Fibroblast of mammary gland (primary cell): ENCODE data around the gene RGMA.

Source experiments
- DNase-seq: peaks from one replicate; pipeline ENCODE4 v3.0.0-alpha.2; 2010; ENCODE audit warnings: low read depth
- H3K4me3 ChIP-seq: 2 replicates; pipeline ENCODE4 v1.5.1; 2011; ENCODE audit warnings: low read depth, mild to moderate bottlenecking, low read length, moderate library complexity; ENCODE audit not compliant: control insufficient read depth
- TF ChIP-seq, protein P1 (sequence below): conservative IDR thresholded peaks from 2 replicates; pipeline ENCODE4 v1.5.1; 2011; ENCODE audit warnings: low read depth, low read length, inconsistent platforms; ENCODE audit not compliant: control insufficient read depth, insufficient read depth

Gene RGMA

DNA sequence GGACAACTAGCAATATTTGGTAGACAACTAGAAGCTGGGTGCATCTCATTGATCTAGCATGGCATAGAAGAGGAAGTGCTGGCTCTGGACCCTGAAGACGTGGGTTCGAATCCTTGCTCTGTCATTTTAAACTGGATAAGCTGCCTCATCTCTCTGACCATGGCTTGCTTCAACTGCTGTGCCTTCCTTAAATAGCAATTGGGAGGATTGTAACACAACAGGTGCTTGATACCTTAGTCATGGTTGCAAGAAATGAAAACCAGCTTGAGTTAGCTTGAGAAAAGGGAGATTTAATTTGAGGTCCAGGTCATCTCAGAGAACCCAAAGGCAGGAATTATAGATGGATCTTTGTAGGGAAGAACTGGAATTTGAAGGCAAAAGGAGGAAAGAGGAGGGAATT, 14.8 kb upstream of the RGMA start:
- no peak overlapping the region for H3K4me3 ChIP-seq
- DNase-seq, result no peak
- TF ChIP-seq, protein P1, sequence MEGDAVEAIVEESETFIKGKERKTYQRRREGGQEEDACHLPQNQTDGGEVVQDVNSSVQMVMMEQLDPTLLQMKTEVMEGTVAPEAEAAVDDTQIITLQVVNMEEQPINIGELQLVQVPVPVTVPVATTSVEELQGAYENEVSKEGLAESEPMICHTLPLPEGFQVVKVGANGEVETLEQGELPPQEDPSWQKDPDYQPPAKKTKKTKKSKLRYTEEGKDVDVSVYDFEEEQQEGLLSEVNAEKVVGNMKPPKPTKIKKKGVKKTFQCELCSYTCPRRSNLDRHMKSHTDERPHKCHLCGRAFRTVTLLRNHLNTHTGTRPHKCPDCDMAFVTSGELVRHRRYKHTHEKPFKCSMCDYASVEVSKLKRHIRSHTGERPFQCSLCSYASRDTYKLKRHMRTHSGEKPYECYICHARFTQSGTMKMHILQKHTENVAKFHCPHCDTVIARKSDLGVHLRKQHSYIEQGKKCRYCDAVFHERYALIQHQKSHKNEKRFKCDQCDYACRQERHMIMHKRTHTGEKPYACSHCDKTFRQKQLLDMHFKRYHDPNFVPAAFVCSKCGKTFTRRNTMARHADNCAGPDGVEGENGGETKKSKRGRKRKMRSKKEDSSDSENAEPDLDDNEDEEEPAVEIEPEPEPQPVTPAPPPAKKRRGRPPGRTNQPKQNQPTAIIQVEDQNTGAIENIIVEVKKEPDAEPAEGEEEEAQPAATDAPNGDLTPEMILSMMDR, result no peak

GRCh38 chr15:93102211-93102610, 13.2 kb upstream of the RGMA start:
- DNase-seq, result no peak
- TF ChIP-seq, protein P1, result no peak
- no peak overlapping the region for H3K4me3 ChIP-seq

DNA sequence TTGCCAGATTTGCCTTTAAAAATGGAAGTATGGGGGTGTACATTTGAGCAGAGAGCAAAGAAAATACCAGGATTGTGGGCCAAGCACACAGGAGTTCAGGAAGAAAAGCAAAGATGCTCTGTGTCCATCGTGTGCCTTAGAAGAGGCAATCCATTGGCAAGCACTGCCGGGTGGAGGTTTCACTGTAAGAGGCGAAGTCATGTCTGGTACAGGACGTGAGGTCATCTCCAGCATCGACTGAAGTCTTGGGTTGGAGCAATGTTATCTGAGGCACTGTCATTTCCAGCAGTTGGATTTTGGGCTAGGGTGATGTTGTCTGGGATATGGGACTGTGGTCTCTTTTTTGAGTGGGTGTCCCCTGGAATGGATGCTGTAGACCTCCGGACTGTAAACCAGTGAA, 4.8 kb upstream of the RGMA start:
- TF ChIP-seq, protein P1, result no peak
- no peak for DNase-seq
- H3K4me3 ChIP-seq, result no peak overlapping the region

DNA sequence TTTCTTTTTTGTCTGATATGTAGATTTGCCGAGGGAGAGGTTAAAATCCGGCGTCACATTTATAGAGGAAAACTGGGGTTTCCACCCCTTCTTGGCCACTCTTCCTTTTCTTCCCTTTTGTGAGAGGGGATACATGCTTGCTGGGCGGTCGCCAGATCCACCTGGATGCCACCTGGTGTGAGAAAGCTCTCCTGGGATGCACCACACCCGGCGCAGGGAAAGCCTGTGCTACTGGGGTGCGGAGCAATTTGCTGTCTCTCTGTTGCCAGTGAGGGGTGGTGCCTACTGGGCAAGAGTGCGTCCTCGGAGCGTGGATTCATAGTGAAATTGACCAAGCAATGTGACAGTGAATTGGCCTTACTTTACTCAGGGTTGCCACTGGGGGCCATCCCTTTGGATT, 2.5 kb upstream of the RGMA start:
- TF ChIP-seq, protein P1, result no peak
- DNase-seq, result no peak

DNA sequence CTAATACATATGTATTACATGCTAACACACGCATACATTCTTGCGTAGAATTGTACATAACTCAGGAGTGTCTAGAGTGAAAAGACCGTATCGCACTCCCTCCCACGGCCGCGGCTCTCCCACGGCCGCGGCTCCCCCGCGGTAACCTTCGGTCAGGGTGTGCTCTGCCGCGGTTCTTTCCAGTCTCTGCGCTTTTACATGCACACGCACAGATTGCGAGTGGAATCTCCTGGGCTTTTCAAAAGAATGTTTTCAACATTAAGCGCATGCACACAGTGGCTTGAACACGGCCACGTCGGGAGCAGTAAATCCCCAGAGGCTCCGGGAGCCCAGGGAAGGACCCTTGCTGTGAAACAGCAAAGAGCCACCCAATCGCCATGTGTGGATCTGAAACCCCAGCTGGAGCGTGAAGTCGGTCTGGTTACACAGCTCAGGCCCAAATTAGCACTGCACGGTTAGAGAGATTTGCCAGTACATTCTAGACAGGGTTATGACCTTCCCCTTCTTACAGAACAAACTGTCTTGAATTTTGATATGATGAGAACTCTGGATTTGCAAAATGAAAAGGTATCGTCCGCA, 805 bp upstream of the RGMA start:
- DNase-seq, result no peak

More for the DNA sequence above, 2.5 kb upstream of the RGMA start:
- no peak overlapping the region for H3K4me3 ChIP-seq

GRCh38 chr15:93088200-93088980, 621 bp downstream of the RGMA start:
- H3K4me3 ChIP-seq, result no peak overlapping the region
- DNase-seq, result no peak
- TF ChIP-seq, protein P1, result no peak

More for the DNA sequence above, 805 bp upstream of the RGMA start:
- no peak overlapping the region for H3K4me3 ChIP-seq
- TF ChIP-seq, protein P1, result no peak
